ENCODE measurements around the gene VCL.

DNA sequence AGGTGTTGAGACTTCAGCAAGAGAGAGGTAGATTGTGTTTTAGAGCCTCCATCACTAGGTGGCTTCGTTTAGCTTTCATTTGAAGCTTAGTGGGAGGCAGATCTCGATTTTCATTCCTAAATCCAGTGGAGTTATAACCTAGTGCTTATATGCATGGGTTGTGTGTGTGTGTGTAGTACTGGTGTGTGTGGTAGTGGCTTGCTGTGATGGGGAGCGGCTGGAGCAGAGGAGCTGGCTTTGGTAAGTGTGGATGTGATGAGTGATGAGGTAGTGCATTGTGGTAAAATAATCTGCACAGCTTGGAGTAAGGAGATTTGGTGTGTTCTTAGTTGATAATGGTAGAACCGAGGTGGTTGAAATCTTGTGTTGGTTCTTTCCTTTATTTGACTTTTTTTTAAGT lies 109.5 kb downstream of the VCL start:
- TF ChIP-seq, protein P1, sequence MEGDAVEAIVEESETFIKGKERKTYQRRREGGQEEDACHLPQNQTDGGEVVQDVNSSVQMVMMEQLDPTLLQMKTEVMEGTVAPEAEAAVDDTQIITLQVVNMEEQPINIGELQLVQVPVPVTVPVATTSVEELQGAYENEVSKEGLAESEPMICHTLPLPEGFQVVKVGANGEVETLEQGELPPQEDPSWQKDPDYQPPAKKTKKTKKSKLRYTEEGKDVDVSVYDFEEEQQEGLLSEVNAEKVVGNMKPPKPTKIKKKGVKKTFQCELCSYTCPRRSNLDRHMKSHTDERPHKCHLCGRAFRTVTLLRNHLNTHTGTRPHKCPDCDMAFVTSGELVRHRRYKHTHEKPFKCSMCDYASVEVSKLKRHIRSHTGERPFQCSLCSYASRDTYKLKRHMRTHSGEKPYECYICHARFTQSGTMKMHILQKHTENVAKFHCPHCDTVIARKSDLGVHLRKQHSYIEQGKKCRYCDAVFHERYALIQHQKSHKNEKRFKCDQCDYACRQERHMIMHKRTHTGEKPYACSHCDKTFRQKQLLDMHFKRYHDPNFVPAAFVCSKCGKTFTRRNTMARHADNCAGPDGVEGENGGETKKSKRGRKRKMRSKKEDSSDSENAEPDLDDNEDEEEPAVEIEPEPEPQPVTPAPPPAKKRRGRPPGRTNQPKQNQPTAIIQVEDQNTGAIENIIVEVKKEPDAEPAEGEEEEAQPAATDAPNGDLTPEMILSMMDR (IDR thresholded peaks at IDR 0.05): no peak
- no peak for TF ChIP-seq POLR2A (IDR thresholded peaks at IDR 0.05)
